Body of pancreas (tissue), 4 donors: Measurements from ENCODE around the gene ASB12. TPM values are rescaled to one million over a fixed set of nuclear protein-coding genes. Genes with fewer than 3 reads are reported as not detected.

Source experiments
- ATAC-seq: fragments of 150-250 bp; one replicate; pipeline ENCODE4 v1.9.1; 2016
- DNase-seq, 4 donors: peaks; one replicate each; pipeline ENCODE4 v3.0.0-alpha.2; 2019
- H3K27ac ChIP-seq, 4 donors: fragments of 200-600 bp; sonication (generic); 1 replicate in 3 of 4; 2 replicates in 1 of 4; pipeline versions ENCODE4 v1.5.1 to v1.6.1; 2016 to 2019; ENCODE audit warnings: mild to moderate bottlenecking in 1 of 4, mixed read lengths in 1 of 4, moderate library complexity in 1 of 4
- H3K27me3 ChIP-seq, 2 donors: fragments of 200-600 bp; sonication (generic); one replicate each; pipeline ENCODE4 v1.6.0; 2016; ENCODE audit warnings: mild to moderate bottlenecking in 1 of 2
- H3K36me3 ChIP-seq, 2 donors: fragments of 200-600 bp; sonication (generic); replicated peaks in 1 of 2; 2 replicates each; pipeline ENCODE4 v1.5.1; 2016; ENCODE audit warnings: low read depth in 2 of 2; ENCODE audit not compliant: insufficient read depth in 1 of 2
- H3K4me1 ChIP-seq: fragments of 200-600 bp; sonication (generic); one replicate; pipeline ENCODE4 v1.6.0; 2016
- H3K4me3 ChIP-seq, 2 donors: fragments of 200-600 bp; sonication (generic); 1 replicate in 1 of 2; 2 replicates in 1 of 2; pipeline ENCODE4 v1.5.1; 2016 to 2019
- H3K9me3 ChIP-seq, 3 donors: fragments of 200-600 bp; sonication (generic); 1 replicate in 2 of 3; 2 replicates in 1 of 3; pipeline ENCODE4 v1.5.1; 2016
- CTCF ChIP-seq, 7 experiments: fragments of 450-650 bp in 4 of 7; fragments of 200-600 bp in 3 of 7; sonication (generic) in 3 of 7; IDR thresholded peaks; one replicate each; pipeline ENCODE4 v1.5.1; 2016 to 2019; ENCODE audit warnings: antibody characterized with exemption in 7 of 7
- POLR2A ChIP-seq, 3 donors: fragments of 450-650 bp; IDR thresholded peaks; one replicate each; pipeline ENCODE4 v1.6.1; 2016; ENCODE audit warnings: antibody characterized with exemption in 3 of 3, mild to moderate bottlenecking in 2 of 3
- WGBS, 2 donors: methylation state at CpG; one replicate each; pipeline ENCODE4 v1.1.5; 2017; 5-methylcytosine and 5-hydroxymethylcytosine counted together
- intact Hi-C: fragments of 100-400 bp; cut with DNase I; formaldehyde crosslinking; loops from one replicate; pipeline ENCODE4 v1.15.1; 2023
- small RNA-seq: library from RNA; depleted of rRNA; stranded (forward); fragments of <200 nt; gene quantifications from one replicate; pipeline ENCODE3, GENCODE V24; 2016
- total RNA-seq, 2 donors: library from RNA; depleted of rRNA; stranded (reverse); fragments of >200 nt; gene quantifications; one replicate each; pipeline ENCODE4 v1.1.0, GENCODE V29; 2016

ASB12 gene
- total RNA-seq, 2 donors from 2014 or later: not detected

GRCh38 chrX:64184396-64184795, 46.0 kb downstream of the ASB12 start:
- H3K27me3 ChIP-seq: no peaks in the 10 kb centered on the region
- intact Hi-C loops: no loop called here
- 93% methylated on average over 2 of the region's 2 CpGs; no CpG with 5 or more reads in 1 of the 2 donors for WGBS, 2 donors
- no peak overlapping the region for H3K4me3 ChIP-seq
- H3K36me3 ChIP-seq: no peaks in the 10 kb centered on the region
- no peaks in the 10 kb centered on the region for H3K9me3 ChIP-seq
- ATAC-seq: no peak
- H3K4me1 ChIP-seq: no peaks in the 10 kb centered on the region
- TF ChIP-seq CTCF (IDR thresholded peaks at IDR 0.05) (no peak), POLR2A (IDR thresholded peaks at IDR 0.05) (no peak)
- H3K27ac ChIP-seq: no peak overlapping the region
- no peak for DNase-seq

GRCh38 chrX:64182208-64182607, 48.2 kb downstream of the ASB12 start:
- ATAC-seq (no peak), DNase-seq (no peak)
- Histone ChIP-seq H3K27ac (no peak overlapping the region), H3K36me3 (no peaks in the 10 kb centered on the region), H3K4me3 (no peak overlapping the region), H3K27me3 (no peaks in the 10 kb centered on the region), H3K9me3 (no peaks in the 10 kb centered on the region), H3K4me1 (peaks cover under 1% of the 10 kb centered on the region)
- intact Hi-C loops: no loop called here
- 88 to 100% methylated on average over 1 to 2 of the region's 2 CpGs for WGBS, 2 donors
- no peak for TF ChIP-seq CTCF (IDR thresholded peaks at IDR 0.05)

GRCh38 chrX:64176876-64177275, 53.5 kb downstream of the ASB12 start:
- TF ChIP-seq POLR2A (IDR thresholded peaks at IDR 0.05) (no peak), CTCF (IDR thresholded peaks at IDR 0.05) (no peak)
- H3K4me3 ChIP-seq: no peak overlapping the region
- intact Hi-C loops: no loop called here
- no peak overlapping the region for H3K27ac ChIP-seq
- peak; percentile 52 for ATAC-seq
- no peaks in the 10 kb centered on the region for H3K36me3 ChIP-seq
- H3K9me3 ChIP-seq: no peaks in the 10 kb centered on the region
- no peaks in the 10 kb centered on the region for H3K27me3 ChIP-seq
- peak in 3 of 4 donors; percentile 17 to 28 (median 22) for DNase-seq
- peaks cover 7% of the 10 kb centered on the region for H3K4me1 ChIP-seq

Small RNA genes within 50 kb of the gene (small RNA-seq; reads per million reads assigned to genes)
- not detected for gene RN7SL799P

Other genes starting within 250 kb of the ASB12 start
- 1 to 10 TPM; 6.7 to 7.6 TPM for gene AMER1, start 24.9 kb downstream of the ASB12 start, total RNA-seq
- gene MTMR8, start 164.8 kb upstream of the ASB12 start, total RNA-seq: 1 to 10 TPM; 1.0 to 4.9 TPM